ENCODE results near the gene BMP4. TPM values are rescaled to one million over a fixed set of nuclear protein-coding genes. Genes with fewer than 3 reads are reported as not detected.

BMP4 gene
- total RNA-seq, 1 experiment from 2014 or later = 0.87 TPM

- no peak for DNase-seq (ENCODE audit: low read depth, low spot score)
- ATAC-seq = no peak
- TF ChIP-seq TCF7L2 (IDR thresholded peaks at IDR 0.05; ENCODE audit: low read depth, low read length) = no peak
- no peak for TF ChIP-seq REST (IDR thresholded peaks at IDR 0.05; ENCODE audit: insufficient read depth in 1 of 2, low read depth in 2 of 2, low read length in 1 of 2)
- TF ChIP-seq POLR2AphosphoS5 (IDR thresholded peaks at IDR 0.05; ENCODE audit: low read depth, low read length) = no peak
- no peak for TF ChIP-seq CTCF (IDR thresholded peaks at IDR 0.05)
- no peak for TF ChIP-seq SIN3A (IDR thresholded peaks at IDR 0.05; ENCODE audit: borderline replicate concordance, insufficient read depth, low read depth, low read length)
- Histone ChIP-seq H3K27ac (ENCODE audit: low read length) (no peak overlapping the region), H3K4me3 (ENCODE audit: low read depth in 2 of 2, low read length in 2 of 2) (no peak overlapping the region), H3K27me3 (ENCODE audit: control insufficient read depth, insufficient read depth, low read length) (peaks cover 3% of the 10 kb centered on the region; the same call in 1 of the 2 replicates), H3K9me3 (ENCODE audit: control insufficient read depth, insufficient read depth, low read depth, low read length) (no peaks in the 10 kb centered on the region), H3K4me1 (ENCODE audit: control insufficient read depth, insufficient read depth, low read length) (no peaks in the 10 kb centered on the region), H3K36me3 (ENCODE audit: control insufficient read depth, insufficient read depth, low read length) (no peaks in the 10 kb centered on the region)
- in situ Hi-C loops (cut with HindIII; ENCODE audit: low pct_unique_long_range_greater_than_20kb, low sequenced_read_pairs) = no loop called here
- BruUV-seq (replicated peaks) = no TSS peak
- ChIA-PET POLR2A (no interaction called here), CTCF (no interaction called here)
- intact Hi-C loops (cut with micrococcal nuclease; ENCODE audit: unreplicated experiment) = no loop called here
These were observed 12.1 kb upstream of the BMP4 start for GRCh38 chr14:53968726-53969125.

- Histone ChIP-seq H3K27me3 (ENCODE audit: control insufficient read depth, insufficient read depth, low read length) (peaks cover 7% of the 10 kb centered on the region), H3K27ac (ENCODE audit: low read length) (no peak overlapping the region), H3K9me3 (ENCODE audit: control insufficient read depth, insufficient read depth, low read depth, low read length) (no peaks in the 10 kb centered on the region), H3K4me1 (ENCODE audit: control insufficient read depth, insufficient read depth, low read length) (no peaks in the 10 kb centered on the region), H3K4me3 (ENCODE audit: low read depth in 2 of 2, low read length in 2 of 2) (no peak overlapping the region), H3K36me3 (ENCODE audit: control insufficient read depth, insufficient read depth, low read length) (no peaks in the 10 kb centered on the region)
- no TSS peak for BruUV-seq (replicated peaks)
- ChIA-PET CTCF (no interaction called here), POLR2A (no interaction called here)
- ATAC-seq (no peak), DNase-seq (ENCODE audit: low read depth, low spot score) (no peak)
- intact Hi-C loops (cut with micrococcal nuclease; ENCODE audit: unreplicated experiment) (no loop called here), in situ Hi-C loops (cut with HindIII; ENCODE audit: low pct_unique_long_range_greater_than_20kb, low sequenced_read_pairs) (no loop called here)
- TF ChIP-seq POLR2AphosphoS5 (IDR thresholded peaks at IDR 0.05; ENCODE audit: low read depth, low read length) = no peak
- TF ChIP-seq TCF7L2 (IDR thresholded peaks at IDR 0.05; ENCODE audit: low read depth, low read length) = no peak
- no peak for TF ChIP-seq CTCF (IDR thresholded peaks at IDR 0.05)
- TF ChIP-seq SIN3A (IDR thresholded peaks at IDR 0.05; ENCODE audit: borderline replicate concordance, insufficient read depth, low read depth, low read length) = no peak
- no peak for TF ChIP-seq REST (IDR thresholded peaks at IDR 0.05; ENCODE audit: insufficient read depth in 1 of 2, low read depth in 2 of 2, low read length in 1 of 2)
These were observed 11.0 kb upstream of the BMP4 start for GRCh38 chr14:53967606-53968005.
